HG03064 (cell line): ENCODE data around the gene HOXB7.

Experiments
- ATAC-seq: cut with Tn5 transposase; IDR thresholded peaks from one replicate; pipeline ENCODE4 v1.9.1; 2021; ENCODE audit warnings: low read depth; ENCODE audit not compliant: unreplicated experiment

Gene HOXB7

GRCh38 chr17:48596735-48597527, 13.9 kb downstream of the HOXB7 start:
- ATAC-seq, result no peak

GRCh38 chr17:48596000-48596734, 14.7 kb downstream of the HOXB7 start:
- ATAC-seq, result no peak

GRCh38 chr17:48595278-48595999, 15.4 kb downstream of the HOXB7 start:
- no peak for ATAC-seq

GRCh38 chr17:48594538-48595277, 16.1 kb downstream of the HOXB7 start:
- no peak for ATAC-seq

GRCh38 chr17:48593840-48594537, 16.8 kb downstream of the HOXB7 start:
- ATAC-seq, result no peak

- ATAC-seq, result no peak
Measured at GRCh38 chr17:48593126-48593829, 17.5 kb downstream of the HOXB7 start, which contains the start of gene HOXB5. TSS of gene HOXB5 (minus strand) at chr17:48593779. CDS start at chr17:48593682, 97 bp downstream.

- ATAC-seq, result no peak
Measured at GRCh38 chr17:48592577-48592976, 18.2 kb downstream of the HOXB7 start.

GRCh38 chr17:48592057-48592514, 18.7 kb downstream of the HOXB7 start:
- ATAC-seq, result no peak

GRCh38 chr17:48591255-48592056, 19.4 kb downstream of the HOXB7 start:
- ATAC-seq, result no peak

GRCh38 chr17:48590607-48591161, 20.1 kb downstream of the HOXB7 start:
- ATAC-seq, result no peak

- ATAC-seq, result no peak
Measured at GRCh38 chr17:48589831-48590606, 20.8 kb downstream of the HOXB7 start, which contains the start of gene HOXB3. TSS of gene HOXB3 (minus strand) at chr17:48590241. CDS start at chr17:48552474, 37,767 bp downstream.

GRCh38 chr17:48589060-48589830, 21.6 kb downstream of the HOXB7 start:
- no peak for ATAC-seq

GRCh38 chr17:48588528-48588927, 22.3 kb downstream of the HOXB7 start:
- no peak for ATAC-seq

- ATAC-seq, result no peak
Measured at GRCh38 chr17:48588074-48588415, 22.8 kb downstream of the HOXB7 start.

GRCh38 chr17:48587276-48588073, 23.3 kb downstream of the HOXB7 start:
- no peak for ATAC-seq
